GM19099 (cell line): ENCODE measurements around the gene SLC27A4.

Experiments
- POLR2A ChIP-seq: IDR thresholded peaks from 3 replicates; pipeline ENCODE4 v1.6.1; 2011; ENCODE audit warnings: low read depth; ENCODE audit not compliant: insufficient read length; ENCODE audit errors: extremely low read depth

The SLC27A4 gene

DNA sequence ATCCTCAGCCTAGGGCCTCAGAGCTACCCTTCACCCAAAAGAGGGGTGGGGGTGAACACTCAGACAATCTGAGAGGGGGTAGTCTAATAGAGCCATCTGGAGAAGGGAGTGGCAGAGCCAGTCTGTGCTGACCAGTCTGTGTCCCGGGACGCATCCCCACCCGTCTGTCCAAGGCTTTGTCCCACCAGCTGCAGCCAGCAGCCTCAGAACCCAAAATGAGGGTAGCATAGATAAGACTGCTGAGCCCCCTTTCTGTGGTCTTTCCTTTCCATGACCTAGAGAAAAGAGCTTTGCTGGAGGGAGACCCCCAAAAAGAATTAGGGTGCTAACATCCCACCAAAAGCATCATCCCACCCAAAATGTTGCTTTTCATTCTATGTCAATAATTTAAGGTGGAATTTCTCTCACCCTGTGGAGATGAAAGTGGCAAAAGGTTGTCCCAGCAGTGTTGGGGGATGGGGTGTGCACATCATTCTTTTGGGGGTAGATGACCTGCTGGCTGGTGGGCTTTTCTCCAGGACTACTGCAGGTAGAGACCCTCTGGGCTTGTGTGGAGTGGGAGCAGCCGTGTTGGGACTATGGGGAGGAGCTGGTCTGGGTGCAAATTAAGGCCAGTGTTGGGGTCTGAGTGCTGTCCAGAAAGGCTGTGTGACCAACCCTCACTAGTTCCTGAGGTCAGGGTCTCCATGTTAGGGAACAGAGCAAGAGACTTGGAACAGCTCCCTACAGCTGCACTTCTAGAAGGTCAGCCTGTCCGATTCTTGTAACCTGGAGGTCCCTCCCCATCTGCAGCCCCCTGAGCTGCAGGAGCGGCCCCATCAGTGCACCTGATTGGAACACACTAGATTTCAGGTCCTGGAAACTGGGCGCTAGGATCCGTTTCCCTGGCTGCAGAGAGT is 50.7 kb downstream of the SLC27A4 start:
- TF ChIP-seq POLR2A: no peak

DNA sequence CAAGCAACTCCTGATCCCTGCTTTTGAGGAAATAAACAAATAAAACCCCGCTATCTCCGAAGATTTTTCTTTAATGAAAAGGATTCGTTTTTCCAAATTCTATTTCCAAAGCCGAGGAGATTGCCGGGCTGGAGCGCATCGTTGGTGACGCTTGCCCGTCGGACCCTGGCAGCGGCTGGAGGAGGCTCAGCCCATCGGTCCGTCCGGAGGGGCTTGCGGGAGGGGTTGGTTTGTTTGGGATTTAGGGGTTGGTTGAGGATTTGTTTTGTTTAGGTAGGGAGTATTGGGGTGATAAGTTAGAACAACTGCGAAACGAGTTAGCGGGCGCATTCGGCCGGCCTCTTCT is 51.6 kb downstream of the SLC27A4 start:
- no peak for TF ChIP-seq POLR2A

DNA sequence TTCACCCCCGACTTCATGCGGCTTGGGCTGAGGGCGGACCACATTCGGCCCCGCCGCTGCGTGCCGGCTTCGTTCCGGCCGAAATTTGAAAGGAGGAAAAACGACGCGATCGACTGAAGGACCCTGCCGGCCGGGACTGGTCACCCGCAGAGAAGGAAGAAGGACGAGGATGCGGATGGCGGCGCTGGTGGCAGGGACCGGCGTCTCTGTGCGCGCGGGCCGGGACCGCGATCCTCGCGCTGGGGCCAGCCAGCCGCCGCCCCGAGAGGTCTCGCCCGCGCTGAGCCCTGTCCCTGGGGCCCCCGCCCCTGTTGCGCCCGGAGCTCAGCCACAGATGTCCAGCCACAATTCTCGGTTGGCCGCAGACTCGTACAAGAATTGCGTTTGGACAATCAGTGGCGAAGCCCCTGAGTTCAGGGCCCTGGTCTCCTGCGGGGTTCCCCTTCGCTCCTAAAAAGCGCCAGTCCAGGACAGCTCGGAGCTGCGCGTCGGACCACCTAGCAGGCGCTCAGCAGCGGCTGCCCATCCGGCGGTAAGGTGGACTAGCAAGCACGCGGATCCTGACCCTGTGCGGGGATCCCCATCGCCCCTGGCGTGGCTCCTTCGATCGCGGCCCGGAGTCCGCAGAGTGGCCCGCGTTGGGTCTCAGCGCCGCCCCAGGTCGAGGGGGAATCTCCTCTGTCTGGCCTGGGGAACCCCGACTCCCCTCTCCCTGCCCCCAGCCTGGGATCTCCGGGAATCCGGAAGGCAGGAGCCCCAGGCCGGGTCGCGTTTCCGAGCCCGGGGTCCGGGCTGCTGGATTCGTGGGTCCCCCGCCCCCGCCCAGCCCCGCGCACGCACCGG is 52.2 kb downstream of the SLC27A4 start:
- TF ChIP-seq POLR2A: no peak

DNA sequence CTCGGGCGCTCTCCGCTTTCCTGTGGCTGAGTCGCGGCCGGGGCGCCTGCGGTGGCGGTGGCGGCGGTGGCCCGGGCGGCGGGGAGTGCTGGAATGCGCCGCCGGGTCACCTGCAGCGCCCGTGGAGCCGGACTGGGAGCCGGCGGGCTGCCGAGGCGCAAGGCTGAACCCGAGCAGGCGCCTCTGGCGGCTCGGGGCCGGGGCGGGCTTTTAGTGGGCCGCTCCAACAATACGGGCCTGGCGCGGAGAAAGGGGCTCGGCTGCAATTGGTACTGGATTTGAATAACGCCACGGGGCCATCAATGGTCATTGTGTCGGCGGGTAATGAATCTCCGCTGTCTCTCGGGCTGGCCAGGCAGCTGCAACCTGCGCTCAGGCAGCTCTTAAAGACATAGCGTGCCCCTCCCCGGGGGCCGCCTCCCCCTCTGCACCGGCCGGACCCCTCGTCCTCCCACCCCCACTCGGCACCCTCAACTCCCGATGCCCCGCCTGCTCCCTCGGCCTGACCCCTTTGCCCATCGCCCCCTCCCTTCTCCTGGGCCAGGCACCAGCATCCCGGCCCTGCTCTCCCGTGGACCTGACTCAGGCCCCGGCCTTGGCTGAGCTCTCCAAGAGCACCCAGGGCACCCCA is 52.9 kb downstream of the SLC27A4 start:
- no peak for TF ChIP-seq POLR2A

DNA sequence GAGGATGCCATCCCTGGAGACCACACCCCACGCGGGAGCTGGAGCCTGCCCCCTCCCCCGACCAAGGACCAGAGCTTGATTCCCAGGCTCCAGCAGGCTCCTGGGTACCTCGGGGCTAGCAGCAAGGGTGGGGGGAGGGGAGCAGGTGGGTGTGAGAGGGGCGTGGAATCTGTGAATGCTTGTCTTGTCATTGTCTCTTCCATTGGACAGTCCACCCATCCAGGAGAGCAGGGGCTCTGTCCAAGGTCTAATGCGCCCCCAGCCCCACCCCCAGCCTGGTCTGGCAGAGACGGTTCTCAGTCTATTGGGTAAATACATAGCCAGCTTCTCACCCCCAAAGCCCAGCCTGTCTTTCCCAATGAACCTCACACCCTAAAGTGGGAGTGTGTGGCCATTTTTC is 53.6 kb downstream of the SLC27A4 start:
- no peak for TF ChIP-seq POLR2A

DNA sequence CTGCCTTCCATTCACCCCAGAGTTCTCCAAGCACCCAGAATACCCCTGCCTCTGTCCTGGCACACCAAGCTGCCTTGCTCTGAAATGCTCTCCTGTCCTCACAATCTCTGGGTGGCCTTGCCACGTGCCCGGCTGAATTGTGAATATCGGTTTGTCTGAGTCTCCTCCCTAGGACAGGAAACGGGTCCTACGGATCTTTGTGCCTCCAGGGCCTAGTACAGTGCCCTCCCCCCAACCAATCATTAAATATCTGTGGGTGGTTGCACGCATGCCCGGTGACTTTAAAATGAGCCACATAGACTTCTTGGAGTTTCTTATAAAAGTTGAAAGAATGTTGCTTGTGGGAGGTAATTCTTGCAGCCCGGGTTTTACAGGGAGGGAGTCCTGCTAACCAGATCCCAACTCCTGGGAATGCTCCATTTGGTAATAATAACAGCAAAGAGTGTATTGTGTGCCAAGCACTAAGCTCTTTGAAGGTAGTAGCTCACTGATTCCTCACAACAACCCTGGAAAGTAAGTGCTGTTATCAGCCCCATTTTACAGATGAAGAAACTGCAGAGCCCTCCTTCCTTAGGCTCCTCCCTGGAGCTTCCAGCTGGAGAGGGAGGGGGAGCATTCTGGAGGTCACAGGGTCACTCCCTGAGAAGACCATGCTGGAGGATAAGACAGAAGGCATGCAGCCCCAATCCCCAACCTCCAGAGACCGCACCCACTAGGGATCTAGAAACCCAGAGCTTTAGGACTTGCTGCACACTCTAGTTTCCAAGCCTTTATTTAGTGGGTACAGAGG is 54.2 kb downstream of the SLC27A4 start:
- no peak for TF ChIP-seq POLR2A

DNA sequence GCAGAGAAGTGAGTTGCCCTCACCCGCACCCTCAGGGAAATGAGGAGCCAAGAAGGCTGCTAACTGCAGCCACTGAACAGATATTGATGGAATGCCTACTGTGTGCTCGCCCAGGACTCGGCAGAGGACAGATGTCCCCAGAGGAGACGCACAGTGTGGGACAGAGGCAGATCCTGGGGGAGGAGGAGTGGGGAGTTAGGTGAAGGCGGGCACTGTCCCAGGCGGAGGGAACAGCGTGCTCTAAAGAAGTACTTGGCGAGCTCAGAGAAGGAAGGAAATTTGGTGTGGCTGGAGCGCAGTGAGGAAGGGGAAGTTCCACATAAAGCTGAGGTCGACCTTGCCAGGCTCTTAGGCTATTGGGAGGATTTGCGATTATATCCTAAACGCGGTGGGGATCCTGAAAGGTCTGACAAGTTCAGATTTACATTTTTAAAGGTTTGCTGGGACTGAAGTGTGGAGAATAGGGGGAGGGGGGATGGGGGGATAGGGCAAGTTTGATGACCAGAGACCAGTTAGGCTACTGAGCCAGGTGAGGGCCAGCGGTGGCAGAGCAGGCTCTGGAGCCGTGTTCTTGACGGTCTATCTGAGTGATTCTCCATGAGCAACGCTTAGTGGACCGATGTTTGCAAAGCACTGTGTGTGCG is 56.8 kb downstream of the SLC27A4 start:
- TF ChIP-seq POLR2A: no peak

DNA sequence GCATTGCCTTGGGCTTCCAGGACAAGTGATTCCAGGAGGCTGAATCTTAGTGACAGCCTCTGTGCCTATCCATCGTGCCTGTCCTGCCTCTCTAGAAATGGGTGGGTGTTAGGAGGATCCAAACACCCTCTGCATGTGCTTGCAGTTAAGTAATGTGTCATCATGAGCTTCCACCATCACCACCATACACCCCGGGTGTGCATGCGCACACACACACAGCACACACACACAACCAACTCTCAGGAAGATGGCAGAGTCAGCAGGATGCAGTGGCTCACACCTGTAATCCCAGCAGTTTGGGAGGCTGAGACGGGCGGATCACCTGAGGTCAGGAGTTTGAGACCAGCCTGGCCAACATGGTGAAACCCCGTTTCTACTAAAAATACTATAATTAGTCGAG is 57.5 kb downstream of the SLC27A4 start:
- TF ChIP-seq POLR2A: no peak

DNA sequence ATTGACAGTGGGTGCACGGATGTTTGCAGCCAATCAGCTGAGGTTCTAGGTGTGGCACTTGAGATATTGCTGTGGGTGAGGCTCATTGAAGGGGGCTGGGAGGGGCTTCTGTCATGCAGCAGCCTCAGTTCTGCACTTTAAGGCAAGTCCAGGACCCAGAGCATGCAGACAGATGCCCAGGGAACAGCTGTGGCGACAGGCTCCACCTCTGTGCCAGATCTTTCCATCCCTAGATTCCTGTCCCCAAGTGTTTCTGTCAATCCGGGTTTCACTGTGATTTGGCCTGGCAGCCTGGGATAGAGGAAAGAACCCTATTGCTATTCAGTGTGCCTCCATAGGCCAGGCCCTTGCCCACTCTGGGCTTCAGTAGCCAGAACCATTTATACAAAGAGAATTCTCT is 59.5 kb downstream of the SLC27A4 start:
- TF ChIP-seq POLR2A: no peak

DNA sequence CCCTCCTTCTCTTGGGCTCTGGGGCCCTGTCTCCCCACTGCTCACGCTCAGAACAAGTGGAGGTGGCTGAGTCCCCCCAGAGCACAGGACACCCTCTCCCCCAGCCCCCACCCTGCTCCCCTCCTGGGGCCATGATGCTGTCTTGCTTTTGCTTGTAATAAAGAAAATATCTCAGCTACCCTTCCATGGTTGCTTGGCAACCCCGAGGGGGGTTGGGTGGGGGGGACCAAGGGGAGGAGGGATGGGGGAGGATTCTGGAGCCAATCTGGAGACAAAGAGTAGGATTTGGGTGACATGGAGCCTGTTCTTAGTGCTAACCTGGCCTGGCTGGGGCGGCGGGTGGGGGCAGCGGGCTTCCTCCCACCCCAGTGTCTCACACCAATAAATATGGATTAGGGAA is 64.2 kb downstream of the SLC27A4 start:
- no peak for TF ChIP-seq POLR2A

DNA sequence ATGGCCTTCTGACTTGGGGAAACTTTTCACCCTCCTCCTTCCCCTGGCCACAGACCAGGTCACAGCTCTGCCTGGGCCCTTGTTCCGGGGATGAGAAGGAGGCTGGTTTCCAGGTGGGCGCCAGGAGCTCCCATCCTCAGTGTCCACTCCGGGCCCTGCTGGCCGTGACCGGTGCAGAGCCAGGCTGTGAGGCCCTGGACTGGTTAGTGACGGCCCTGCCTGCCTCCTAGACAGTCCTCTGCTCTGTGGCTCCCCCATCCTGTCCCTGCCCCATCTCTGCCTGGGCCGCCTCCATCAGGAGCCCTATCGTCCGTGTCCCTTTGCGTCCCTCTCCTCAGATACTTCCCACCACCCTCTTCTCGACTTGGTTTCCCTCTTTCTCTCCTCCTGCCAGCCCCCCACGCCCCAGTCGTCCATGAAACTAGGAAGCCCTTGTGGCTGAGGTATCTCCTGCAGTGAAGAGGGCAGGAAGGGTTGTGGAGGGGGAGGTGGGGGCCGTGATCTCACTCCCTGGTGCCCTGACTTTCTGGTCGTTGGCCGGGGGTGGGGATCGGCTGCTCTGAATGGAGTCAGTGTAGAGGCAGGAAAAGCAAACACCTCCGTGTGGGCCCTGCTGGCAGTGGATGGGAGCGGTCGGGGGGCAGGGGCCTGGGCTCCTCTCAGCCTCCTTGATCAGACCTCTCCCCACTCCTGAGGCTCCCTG is 64.9 kb downstream of the SLC27A4 start:
- TF ChIP-seq POLR2A: no peak

DNA sequence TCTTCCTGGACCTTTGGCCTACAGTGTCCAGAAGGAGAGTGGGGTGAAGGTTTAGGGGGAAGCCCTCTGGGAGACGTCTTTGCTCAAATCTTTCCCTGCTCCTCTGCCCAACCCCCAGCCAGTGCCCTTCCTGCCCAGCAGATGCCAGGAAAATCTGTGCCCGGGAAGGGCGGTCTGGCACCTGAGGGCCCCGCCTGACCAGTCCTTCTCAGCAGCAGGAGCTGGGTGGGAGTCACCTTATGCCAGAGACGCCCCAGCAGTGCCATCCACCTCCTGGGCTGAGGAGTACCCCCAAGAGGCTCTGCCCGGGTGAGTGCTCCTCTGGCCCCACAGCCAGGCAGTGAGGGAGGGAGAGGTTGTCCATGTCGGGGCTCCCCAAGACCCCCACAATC is 65.4 kb downstream of the SLC27A4 start:
- no peak for TF ChIP-seq POLR2A

DNA sequence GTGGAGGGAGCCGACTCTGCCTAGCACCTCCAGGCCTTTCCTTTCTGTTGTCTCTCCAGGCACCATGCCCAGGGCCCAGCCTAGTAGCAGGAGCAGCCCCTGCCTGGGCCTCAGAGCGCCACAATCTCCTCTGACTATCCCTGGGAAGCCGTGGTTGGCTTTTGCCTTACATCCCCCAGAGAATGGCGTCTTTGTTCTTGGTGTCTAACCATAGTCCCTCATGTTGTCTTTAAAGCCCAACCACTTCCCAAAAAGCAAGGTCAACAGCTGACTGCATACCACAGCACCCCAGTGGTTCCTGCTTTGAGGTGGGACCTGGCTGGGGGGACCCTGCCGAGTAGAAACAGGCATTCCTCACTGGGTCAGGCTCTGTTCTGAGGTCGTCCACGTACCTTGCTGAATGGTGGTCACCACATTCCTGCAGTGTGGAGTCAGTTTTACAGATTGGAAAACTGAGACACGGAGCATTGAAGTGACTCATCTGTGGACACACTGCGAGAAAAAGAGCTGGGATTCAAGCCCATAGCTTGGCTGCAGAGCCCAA is 66.6 kb downstream of the SLC27A4 start:
- no peak for TF ChIP-seq POLR2A

DNA sequence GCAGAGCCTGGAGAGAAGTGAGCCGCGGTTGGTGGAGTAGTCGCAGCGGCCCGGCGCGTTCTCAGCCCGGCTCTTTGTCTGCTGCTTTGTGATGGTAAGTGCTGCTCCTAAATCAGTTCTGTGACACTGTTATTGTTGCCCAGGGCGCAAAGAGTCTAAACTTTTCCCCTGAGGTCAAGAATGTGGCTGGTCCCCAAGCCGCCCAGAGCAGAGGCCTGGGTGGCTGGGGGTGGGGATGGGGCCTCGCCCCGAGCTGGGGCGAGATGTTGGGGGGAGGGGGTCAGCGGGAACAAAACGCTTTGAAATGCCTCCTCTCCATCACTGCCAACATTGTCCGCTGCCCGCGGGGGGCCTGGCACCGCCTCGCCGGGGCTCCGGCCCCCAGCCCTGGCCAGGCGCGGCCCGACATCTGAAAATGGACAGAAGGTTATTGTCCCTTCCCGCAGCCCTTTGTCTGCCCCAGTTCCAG is 68.7 kb downstream of the SLC27A4 start:
- TF ChIP-seq POLR2A: no peak

DNA sequence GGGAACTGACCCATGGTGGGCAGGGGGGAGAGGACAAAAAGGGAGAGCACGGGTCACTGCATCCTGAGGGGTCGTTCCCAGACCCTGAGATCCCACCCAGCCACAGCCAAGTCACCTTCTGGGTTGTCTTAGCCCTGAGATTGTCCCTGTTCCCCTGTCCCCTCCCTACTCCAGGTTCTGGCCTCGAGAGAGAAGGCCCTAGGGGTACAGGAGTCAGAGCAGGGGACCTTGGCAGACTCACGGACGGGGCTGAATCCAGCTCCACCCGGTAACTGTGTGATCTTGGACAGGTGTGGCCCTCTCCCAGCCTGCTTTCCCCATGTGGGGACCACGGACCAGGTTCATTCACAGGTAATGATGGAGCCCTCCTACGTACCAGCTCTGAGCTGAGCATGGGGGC is 69.1 kb downstream of the SLC27A4 start:
- no peak for TF ChIP-seq POLR2A
